HG03159 (cell line): ENCODE results near the gene MXRA7.
"Not testable (repeated sequence)": the region's sequence is repeated elsewhere in the genome, so short reads cannot be mapped to it uniquely, and the experiment has no call there.

ENCODE experiments used
- ATAC-seq: cut with Tn5 transposase; IDR thresholded peaks from one replicate; pipeline ENCODE4 v1.9.1; 2021; ENCODE audit warnings: mild to moderate bottlenecking, moderate library complexity; ENCODE audit not compliant: unreplicated experiment

The MXRA7 gene

GRCh38 chr17:76735586-76736348 lies 25.0 kb upstream of the MXRA7 start:
- ATAC-seq = no peak

GRCh38 chr17:76735006-76735405 lies 24.2 kb upstream of the MXRA7 start:
- ATAC-seq = no peak

- ATAC-seq = no peak
Observed at GRCh38 chr17:76734080-76734840, 23.5 kb upstream of the MXRA7 start.

GRCh38 chr17:76733618-76733957 lies 22.8 kb upstream of the MXRA7 start:
- no peak for ATAC-seq

DNA sequence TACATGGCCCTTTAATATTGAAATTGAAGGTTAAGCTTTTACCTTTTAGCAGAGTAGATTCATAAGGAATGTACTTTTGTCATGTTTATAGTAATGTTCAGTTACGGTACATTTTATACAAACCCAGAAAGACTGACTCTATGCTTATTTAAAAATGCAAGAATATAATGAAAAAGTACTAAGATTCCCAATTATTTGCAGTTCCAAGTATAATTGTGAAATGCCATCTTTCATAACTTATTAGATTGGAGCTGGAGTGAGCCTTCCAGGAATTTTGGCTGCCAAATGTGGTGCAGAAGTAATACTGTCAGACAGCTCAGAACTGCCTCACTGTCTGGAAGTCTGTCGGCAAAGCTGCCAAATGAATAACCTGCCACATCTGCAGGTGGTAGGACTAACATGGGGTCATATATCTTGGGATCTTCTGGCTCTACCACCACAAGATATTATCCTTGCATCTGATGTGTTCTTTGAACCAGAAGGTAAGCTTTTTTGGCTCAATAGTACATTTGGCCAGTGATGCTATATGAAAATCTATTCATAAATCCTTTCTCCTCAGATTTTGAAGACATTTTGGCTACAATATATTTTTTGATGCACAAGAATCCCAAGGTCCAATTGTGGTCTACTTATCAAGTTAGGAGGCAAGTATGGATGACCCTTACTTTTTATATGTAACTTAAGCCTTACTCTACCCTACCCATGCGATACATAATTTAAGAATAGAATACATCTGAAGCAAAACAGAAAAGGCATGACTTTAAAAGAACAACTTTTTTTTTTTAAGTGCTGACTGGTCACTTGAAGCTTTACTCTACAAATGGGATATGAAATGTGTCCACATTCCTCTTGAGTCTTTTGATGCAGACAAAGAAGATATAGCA lies 22.2 kb upstream of the MXRA7 start:
- no peak for ATAC-seq

GRCh38 chr17:76731800-76732733 lies 21.3 kb upstream of the MXRA7 start:
- not testable (repeated sequence) for ATAC-seq

- ATAC-seq = no peak
Observed at GRCh38 chr17:76727745-76728456, 17.1 kb upstream of the MXRA7 start.

DNA sequence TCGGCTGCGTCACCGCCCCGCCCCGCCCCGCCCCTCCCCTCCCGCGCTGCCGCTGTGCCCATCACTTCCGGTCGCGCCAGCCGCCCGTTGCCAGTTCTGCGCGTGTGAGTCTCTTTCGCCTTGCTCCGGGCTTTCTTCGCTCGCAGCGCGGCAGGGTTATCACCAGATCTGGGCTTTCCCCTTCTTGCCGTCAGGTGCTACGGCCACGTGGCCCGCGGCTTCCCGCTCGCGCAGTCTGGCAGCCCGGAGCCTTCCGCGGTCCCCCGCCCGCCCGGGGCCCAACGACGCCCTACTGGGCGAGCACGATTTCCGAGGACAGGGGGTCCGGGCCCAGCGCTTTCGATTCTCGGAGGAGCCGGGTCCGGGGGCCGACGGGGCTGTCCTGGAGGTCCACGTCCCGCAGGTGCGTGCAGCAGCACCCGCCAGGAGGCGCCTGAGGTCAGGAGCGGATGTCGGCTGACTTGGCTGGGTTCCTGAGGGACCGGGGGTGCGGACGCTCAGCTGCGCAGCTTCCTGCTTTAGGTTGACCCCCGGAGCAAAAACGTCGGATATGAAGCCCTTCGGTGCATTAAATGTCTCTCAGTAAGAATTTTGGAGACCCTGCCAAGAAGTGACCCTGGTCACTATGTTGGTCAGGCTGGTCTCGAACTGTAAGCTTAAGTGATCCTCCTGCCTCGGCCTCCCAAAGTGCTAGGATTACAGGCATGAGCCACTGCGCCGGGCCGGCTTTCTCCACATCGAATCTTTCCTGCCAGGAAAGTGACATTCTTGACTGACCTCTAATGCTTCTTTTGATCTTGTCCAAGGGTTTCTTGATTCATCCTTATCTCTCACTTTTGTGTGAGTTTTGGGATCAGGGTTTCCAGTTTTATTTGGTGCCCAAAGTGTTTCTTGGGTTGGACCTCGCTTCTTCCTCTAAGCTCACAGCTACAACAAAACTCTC lies 16.3 kb upstream of the MXRA7 start, which contains the start of gene METTL23:
METTL23 (plus strand) TSS at position 64 of the 943 bp plus-strand sequence. CDS start 2,872 bp downstream, outside the sequence.
- ATAC-seq = peak; percentile 43

- peak; percentile 71 for ATAC-seq
Observed at GRCh38 chr17:76726231-76726775, 15.5 kb upstream of the MXRA7 start, which contains the start of gene JMJD6. Gene JMJD6, minus strand, starts transcription at chr17:76726606. Its CDS starts 131 bp downstream, at chr17:76726475.

DNA sequence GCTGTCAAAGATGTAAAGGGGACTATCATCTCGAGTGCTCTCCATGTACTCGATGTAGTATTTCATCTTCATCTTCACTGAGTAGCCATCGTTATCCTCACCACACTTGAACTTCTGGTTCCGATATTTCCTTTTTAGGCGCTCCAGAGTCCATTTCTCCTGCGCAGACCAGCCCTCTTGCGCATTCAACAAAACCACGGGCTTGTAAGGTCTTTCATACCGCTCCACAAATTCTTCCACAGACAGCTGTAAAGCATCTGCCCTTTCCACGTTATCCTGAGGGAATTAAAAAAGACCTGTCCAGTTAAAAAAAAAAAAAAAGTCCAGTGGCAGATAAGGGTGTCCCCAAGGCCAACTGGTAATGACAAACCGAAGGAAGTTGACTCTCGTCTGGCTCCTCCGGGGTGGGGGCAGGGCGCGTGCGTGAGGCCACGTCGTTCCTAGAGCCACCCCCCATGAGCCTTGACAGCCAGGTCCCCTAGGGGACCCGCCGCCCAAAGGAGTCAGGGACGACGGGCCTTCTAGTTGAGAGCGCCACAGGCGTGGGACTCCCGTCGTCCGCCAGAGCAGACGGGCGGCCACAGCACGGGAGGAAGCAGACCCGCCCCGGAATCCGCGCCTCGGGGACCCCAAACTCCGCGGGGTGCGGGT lies 14.9 kb upstream of the MXRA7 start:
- peak; percentile 6 for ATAC-seq

GRCh38 chr17:76723812-76724211 lies 13.0 kb upstream of the MXRA7 start:
- no peak for ATAC-seq

- ATAC-seq = not testable (repeated sequence)
Observed at GRCh38 chr17:76722977-76723376, 12.2 kb upstream of the MXRA7 start.

GRCh38 chr17:76722279-76722678 lies 11.5 kb upstream of the MXRA7 start:
- no peak for ATAC-seq

GRCh38 chr17:76721463-76721862 lies 10.7 kb upstream of the MXRA7 start:
- no peak for ATAC-seq

- ATAC-seq = no peak
Observed at GRCh38 chr17:76720941-76721340, 10.2 kb upstream of the MXRA7 start.

- no peak for ATAC-seq
Observed at GRCh38 chr17:76720211-76720610, 9.4 kb upstream of the MXRA7 start.

DNA sequence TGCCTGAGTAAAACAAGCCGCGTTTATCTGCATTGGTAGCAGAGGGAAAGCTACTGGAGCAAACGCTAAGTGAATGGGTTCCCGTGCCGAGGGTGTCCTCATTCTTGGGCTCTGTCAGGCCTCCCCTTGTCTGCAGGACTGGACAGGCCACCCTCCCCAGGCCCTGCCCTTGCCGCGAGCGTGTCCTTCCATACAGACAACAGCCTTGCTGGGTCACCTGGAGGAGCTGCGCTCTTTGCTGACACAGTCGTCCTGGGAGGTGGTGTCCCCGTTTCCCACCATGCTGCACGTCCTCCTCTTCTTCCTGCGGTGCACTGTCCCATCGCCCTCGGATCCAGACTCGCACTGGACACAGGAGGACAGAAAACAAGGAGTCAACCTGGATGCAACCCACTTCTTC lies 7.8 kb upstream of the MXRA7 start:
- no peak for ATAC-seq

GRCh38 chr17:76716839-76717215 lies 6.1 kb upstream of the MXRA7 start:
- no peak for ATAC-seq
